ENCODE measurements around the gene CHCHD6.

GRCh38 chr3:126970921-126971320 lies 266.9 kb downstream of the CHCHD6 start:
- TF ChIP-seq POLR2AphosphoS5 (IDR thresholded peaks at IDR 0.05; ENCODE audit: borderline replicate concordance, low read depth, low read length) (no peak), EZH2 (IDR thresholded peaks at IDR 0.05) (no peak), FOXP2 (optimal IDR thresholded peaks at IDR 0.05; ENCODE audit: control extremely low read depth, extremely low read length, insufficient read depth) (no peak)

All from SK-N-MC (cell line).